ENCODE results near the gene COG5. TPM values are rescaled to one million over a fixed set of nuclear protein-coding genes. Genes with fewer than 3 reads are reported as not detected.

Gene COG5
- total and polyA plus RNA-seq, 2 donors from 2014 or later, result 8.6 to 45.7 TPM

DNA sequence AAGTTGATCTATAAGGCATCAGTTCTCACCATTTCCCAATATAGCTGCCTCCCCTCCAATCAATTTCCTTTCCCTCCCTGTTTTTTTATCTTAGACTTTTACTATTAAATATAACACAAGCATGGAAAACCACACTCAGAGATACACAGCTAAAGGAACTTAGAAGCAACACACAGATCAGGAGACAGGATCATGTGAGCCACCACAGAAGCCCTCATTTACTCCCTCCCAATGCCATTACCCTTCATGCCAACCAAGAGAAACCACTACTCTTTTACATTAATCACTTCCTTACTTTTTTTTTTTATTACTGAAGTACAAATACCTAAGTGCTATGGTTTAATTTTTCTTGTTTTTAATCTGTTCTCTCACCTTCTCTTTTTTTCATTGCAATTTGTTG is 33.0 kb downstream of the COG5 start:
- DNase-seq, result no peak
- intact Hi-C loops (cut with DNase I), result no loop called here
- no peak for FAIRE-seq
- Histone ChIP-seq H3K4me1 (ENCODE audit: control insufficient read depth in 2 of 3, insufficient read depth in 2 of 3, low read depth in 1 of 3, low read length in 3 of 3) (no peaks in the 10 kb centered on the region), H3K9me3 (ENCODE audit: control insufficient read depth in 2 of 3, insufficient read depth in 1 of 3, low read length in 3 of 3) (no peaks in the 10 kb centered on the region), H3K4me3 (ENCODE audit: low read length in 3 of 3) (no peak overlapping the region), H3K27ac (ENCODE audit: low read depth in 2 of 2, low read length in 2 of 2) (no peak overlapping the region), H3K36me3 (ENCODE audit: control insufficient read depth in 2 of 3, insufficient read depth in 3 of 3, low read length in 3 of 3) (no peaks in the 10 kb centered on the region), H3K27me3 (ENCODE audit: control insufficient read depth, insufficient read depth, low read length) (no peaks in the 10 kb centered on the region), H3K9ac (ENCODE audit: low read length in 3 of 3) (no peak overlapping the region)
- TF ChIP-seq, protein P1, sequence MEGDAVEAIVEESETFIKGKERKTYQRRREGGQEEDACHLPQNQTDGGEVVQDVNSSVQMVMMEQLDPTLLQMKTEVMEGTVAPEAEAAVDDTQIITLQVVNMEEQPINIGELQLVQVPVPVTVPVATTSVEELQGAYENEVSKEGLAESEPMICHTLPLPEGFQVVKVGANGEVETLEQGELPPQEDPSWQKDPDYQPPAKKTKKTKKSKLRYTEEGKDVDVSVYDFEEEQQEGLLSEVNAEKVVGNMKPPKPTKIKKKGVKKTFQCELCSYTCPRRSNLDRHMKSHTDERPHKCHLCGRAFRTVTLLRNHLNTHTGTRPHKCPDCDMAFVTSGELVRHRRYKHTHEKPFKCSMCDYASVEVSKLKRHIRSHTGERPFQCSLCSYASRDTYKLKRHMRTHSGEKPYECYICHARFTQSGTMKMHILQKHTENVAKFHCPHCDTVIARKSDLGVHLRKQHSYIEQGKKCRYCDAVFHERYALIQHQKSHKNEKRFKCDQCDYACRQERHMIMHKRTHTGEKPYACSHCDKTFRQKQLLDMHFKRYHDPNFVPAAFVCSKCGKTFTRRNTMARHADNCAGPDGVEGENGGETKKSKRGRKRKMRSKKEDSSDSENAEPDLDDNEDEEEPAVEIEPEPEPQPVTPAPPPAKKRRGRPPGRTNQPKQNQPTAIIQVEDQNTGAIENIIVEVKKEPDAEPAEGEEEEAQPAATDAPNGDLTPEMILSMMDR (IDR thresholded peaks at IDR 0.05; ENCODE audit: borderline replicate concordance, extremely low read depth, insufficient read depth), result no peak

DNA sequence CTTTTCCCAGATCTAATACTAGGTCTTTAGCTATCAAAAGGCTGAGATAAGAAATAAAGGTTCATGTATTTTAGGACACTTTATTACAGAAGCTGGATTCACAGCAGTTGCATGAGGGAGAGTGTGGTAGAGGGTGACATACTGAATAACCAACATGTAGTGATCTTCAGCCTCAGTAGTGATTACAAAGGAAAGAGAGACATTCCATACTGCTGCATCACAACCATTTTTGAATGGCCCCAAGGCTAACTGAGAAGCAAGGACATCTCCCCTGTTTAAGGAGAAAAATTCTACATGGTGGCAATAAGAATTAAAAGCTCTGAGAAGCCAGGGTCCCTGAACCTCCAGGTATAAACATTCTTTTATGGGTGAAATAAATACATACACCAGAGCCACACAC is 35.3 kb downstream of the COG5 start:
- no peak overlapping the region for H3K27ac ChIP-seq (ENCODE audit: low read depth in 2 of 2, low read length in 2 of 2)
- no peak overlapping the region for H3K4me3 ChIP-seq (ENCODE audit: low read length in 3 of 3)
- H3K36me3 ChIP-seq (ENCODE audit: control insufficient read depth in 2 of 3, insufficient read depth in 3 of 3, low read length in 3 of 3), result no peaks in the 10 kb centered on the region
- intact Hi-C loops (cut with DNase I), result no loop called here
- TF ChIP-seq, protein P1 (IDR thresholded peaks at IDR 0.05; ENCODE audit: borderline replicate concordance, extremely low read depth, insufficient read depth), result no peak
- no peaks in the 10 kb centered on the region for H3K27me3 ChIP-seq (ENCODE audit: control insufficient read depth, insufficient read depth, low read length)
- FAIRE-seq, result no peak
- H3K9me3 ChIP-seq (ENCODE audit: control insufficient read depth in 2 of 3, insufficient read depth in 1 of 3, low read length in 3 of 3), result no peaks in the 10 kb centered on the region
- DNase-seq, result no peak
- H3K9ac ChIP-seq (ENCODE audit: low read length in 3 of 3), result no peak overlapping the region
- H3K4me1 ChIP-seq (ENCODE audit: control insufficient read depth in 2 of 3, insufficient read depth in 2 of 3, low read depth in 1 of 3, low read length in 3 of 3), result no peaks in the 10 kb centered on the region

DNA sequence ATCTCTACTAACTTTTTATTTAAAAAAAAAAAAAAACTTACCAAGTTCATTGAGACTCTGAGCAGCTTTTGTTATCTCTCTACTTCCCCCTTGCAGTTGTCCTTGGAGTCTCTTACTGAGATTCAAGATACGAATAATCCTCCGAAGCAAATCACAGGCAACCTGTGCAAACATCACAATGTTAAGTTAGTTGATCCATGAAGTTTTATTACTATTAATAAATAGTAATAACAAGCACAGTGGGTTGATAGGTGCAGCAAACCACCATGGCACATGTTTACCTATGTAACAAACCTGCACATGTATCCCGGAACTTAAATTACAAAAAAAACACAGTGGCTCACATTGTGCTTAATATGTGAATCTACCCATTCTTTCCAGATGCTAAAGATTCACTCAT is 36.5 kb downstream of the COG5 start:
- Histone ChIP-seq H3K4me3 (ENCODE audit: low read length in 3 of 3) (no peak overlapping the region), H3K4me1 (ENCODE audit: control insufficient read depth in 2 of 3, insufficient read depth in 2 of 3, low read depth in 1 of 3, low read length in 3 of 3) (no peaks in the 10 kb centered on the region), H3K9me3 (ENCODE audit: control insufficient read depth in 2 of 3, insufficient read depth in 1 of 3, low read length in 3 of 3) (no peaks in the 10 kb centered on the region), H3K9ac (ENCODE audit: low read length in 3 of 3) (no peak overlapping the region), H3K36me3 (ENCODE audit: control insufficient read depth in 2 of 3, insufficient read depth in 3 of 3, low read length in 3 of 3) (no peaks in the 10 kb centered on the region), H3K27me3 (ENCODE audit: control insufficient read depth, insufficient read depth, low read length) (no peaks in the 10 kb centered on the region), H3K27ac (ENCODE audit: low read depth in 2 of 2, low read length in 2 of 2) (no peak overlapping the region)
- intact Hi-C loops (cut with DNase I), result no loop called here
- FAIRE-seq, result no peak
- TF ChIP-seq, protein P1 (IDR thresholded peaks at IDR 0.05; ENCODE audit: borderline replicate concordance, extremely low read depth, insufficient read depth), result no peak
- DNase-seq, result no peak

DNA sequence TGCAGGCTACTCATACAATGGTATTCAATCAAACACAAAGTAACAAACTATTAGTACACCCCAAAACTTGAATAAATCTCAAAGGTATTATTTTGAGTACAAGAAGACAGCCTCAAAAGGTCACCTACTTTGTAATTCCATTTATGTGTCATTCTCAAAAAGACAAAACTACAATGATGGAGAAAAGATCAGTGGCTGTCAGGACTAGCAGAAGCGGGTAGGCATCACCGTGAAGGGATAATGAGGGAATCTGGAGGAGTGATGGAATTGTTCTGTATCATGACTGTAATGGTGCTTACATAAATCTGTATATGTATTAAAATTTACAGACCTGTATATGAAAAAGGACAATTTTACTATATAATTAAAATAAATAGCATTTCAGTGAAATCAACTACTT is 37.0 kb downstream of the COG5 start:
- Histone ChIP-seq H3K4me3 (ENCODE audit: low read length in 3 of 3) (no peak overlapping the region), H3K9ac (ENCODE audit: low read length in 3 of 3) (no peak overlapping the region), H3K27me3 (ENCODE audit: control insufficient read depth, insufficient read depth, low read length) (no peaks in the 10 kb centered on the region), H3K27ac (ENCODE audit: low read depth in 2 of 2, low read length in 2 of 2) (no peak overlapping the region), H3K9me3 (ENCODE audit: control insufficient read depth in 2 of 3, insufficient read depth in 1 of 3, low read length in 3 of 3) (no peaks in the 10 kb centered on the region), H3K4me1 (ENCODE audit: control insufficient read depth in 2 of 3, insufficient read depth in 2 of 3, low read depth in 1 of 3, low read length in 3 of 3) (no peaks in the 10 kb centered on the region), H3K36me3 (ENCODE audit: control insufficient read depth in 2 of 3, insufficient read depth in 3 of 3, low read length in 3 of 3) (no peaks in the 10 kb centered on the region)
- FAIRE-seq (no peak), DNase-seq (no peak)
- intact Hi-C loops (cut with DNase I), result no loop called here
- TF ChIP-seq, protein P1 (IDR thresholded peaks at IDR 0.05; ENCODE audit: borderline replicate concordance, extremely low read depth, insufficient read depth), result no peak

All from kidney (tissue), 14 donors.